ENCODE data around the gene APEX1.
A peak's percentile ranks its signal among the peaks of the same experiment; 100 is the strongest.

APEX1 gene

DNA sequence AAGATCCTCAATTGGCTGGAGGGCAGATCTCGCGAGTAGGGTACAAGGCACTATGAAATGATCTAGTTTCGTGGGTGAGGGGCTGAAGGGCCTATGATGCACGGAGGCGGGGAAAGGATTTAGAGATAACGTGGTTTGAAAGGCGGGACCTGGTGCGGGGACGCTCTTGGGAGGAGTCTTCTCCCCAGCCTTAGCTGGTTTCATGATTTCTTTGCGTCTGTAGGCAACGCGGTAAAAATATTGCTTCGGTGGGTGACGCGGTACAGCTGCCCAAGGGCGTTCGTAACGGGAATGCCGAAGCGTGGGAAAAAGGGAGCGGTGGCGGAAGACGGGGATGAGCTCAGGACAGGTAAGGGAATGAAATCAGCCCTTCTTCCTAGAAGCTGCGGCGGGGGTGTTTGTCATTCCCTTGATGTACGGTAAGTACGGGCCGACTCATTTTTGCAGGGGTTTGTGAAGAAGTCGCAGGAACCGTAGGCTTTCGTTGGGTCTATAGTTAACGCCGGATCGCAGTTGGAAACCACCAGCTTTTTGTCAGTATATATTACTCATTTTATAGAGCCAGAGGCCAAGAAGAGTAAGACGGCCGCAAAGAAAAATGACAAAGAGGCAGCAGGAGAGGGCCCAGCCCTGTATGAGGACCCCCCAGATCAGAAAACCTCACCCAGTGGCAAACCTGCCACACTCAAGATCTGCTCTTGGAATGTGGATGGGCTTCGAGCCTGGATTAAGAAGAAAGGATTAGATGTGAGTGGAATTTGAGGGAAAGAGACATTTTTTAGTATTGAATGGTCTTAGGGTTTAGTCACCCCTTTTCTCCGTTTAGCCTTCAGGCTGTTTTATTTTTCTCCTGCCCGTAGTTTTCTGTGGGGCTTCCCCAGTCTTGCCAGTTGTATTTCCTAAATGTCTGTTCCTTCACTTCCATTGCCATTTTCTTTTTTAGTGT is 602 bp downstream of the APEX1 start:
- Histone ChIP-seq H3K4me2 (ENCODE audit: insufficient read depth, low read length) (peak overlapping the region; percentile 88), H3K4me1 (ENCODE audit: insufficient read depth, low read length) (peaks cover 61% of the 10 kb centered on the region), H4K20me1 (ENCODE audit: insufficient read depth, low read length) (peaks cover 23% of the 10 kb centered on the region), H3K4me3 (ENCODE audit: low read depth in 1 of 2, low read length in 2 of 2) (peak overlapping the region; percentile 67 to 86), H3K79me2 (ENCODE audit: insufficient read depth, low read length) (peaks cover 82% of the 10 kb centered on the region), H2AFZ (ENCODE audit: low read depth, low read length) (peak overlapping the region; percentile 95), H3K36me3 (ENCODE audit: insufficient read depth, low read length) (peaks cover 72% of the 10 kb centered on the region), H3K27ac (ENCODE audit: low read length) (peak overlapping the region; percentile 99), H3K9ac (ENCODE audit: low read depth, low read length) (peak overlapping the region; percentile 84), H3K9me3 (ENCODE audit: insufficient read depth, low read length, severe bottlenecking) (no peaks in the 10 kb centered on the region), H3K27me3 (ENCODE audit: insufficient read depth, low read length, poor library complexity) (no peaks in the 10 kb centered on the region)
- DNase-seq (no peak), ATAC-seq (ENCODE audit: insufficient read depth, low read depth) (peak; percentile 67)
- TF ChIP-seq, protein P1, sequence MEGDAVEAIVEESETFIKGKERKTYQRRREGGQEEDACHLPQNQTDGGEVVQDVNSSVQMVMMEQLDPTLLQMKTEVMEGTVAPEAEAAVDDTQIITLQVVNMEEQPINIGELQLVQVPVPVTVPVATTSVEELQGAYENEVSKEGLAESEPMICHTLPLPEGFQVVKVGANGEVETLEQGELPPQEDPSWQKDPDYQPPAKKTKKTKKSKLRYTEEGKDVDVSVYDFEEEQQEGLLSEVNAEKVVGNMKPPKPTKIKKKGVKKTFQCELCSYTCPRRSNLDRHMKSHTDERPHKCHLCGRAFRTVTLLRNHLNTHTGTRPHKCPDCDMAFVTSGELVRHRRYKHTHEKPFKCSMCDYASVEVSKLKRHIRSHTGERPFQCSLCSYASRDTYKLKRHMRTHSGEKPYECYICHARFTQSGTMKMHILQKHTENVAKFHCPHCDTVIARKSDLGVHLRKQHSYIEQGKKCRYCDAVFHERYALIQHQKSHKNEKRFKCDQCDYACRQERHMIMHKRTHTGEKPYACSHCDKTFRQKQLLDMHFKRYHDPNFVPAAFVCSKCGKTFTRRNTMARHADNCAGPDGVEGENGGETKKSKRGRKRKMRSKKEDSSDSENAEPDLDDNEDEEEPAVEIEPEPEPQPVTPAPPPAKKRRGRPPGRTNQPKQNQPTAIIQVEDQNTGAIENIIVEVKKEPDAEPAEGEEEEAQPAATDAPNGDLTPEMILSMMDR (IDR thresholded peaks at IDR 0.05; ENCODE audit: borderline replicate concordance, extremely low read depth, low read length, poor library complexity, severe bottlenecking): no peak
- no peak for TF ChIP-seq EZH2 (IDR thresholded peaks at IDR 0.05; ENCODE audit: borderline replicate concordance, low read depth, low read length, severe bottlenecking)

DNA sequence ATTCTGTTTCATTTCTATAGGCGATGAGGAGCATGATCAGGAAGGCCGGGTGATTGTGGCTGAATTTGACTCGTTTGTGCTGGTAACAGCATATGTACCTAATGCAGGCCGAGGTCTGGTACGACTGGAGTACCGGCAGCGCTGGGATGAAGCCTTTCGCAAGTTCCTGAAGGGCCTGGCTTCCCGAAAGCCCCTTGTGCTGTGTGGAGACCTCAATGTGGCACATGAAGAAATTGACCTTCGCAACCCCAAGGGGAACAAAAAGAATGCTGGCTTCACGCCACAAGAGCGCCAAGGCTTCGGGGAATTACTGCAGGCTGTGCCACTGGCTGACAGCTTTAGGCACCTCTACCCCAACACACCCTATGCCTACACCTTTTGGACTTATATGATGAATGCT is 1.9 kb downstream of the APEX1 start:
- peaks cover 27% of the 10 kb centered on the region for H4K20me1 ChIP-seq (ENCODE audit: insufficient read depth, low read length)
- H3K9ac ChIP-seq (ENCODE audit: low read depth, low read length): peak overlapping the region; percentile 84; the same call in 1 of the 2 replicates
- TF ChIP-seq, protein P1 (IDR thresholded peaks at IDR 0.05; ENCODE audit: borderline replicate concordance, extremely low read depth, low read length, poor library complexity, severe bottlenecking): no peak
- no peak for TF ChIP-seq EZH2 (IDR thresholded peaks at IDR 0.05; ENCODE audit: borderline replicate concordance, low read depth, low read length, severe bottlenecking)
- DNase-seq: no peak
- H3K9me3 ChIP-seq (ENCODE audit: insufficient read depth, low read length, severe bottlenecking): no peaks in the 10 kb centered on the region
- ATAC-seq (ENCODE audit: insufficient read depth, low read depth): no peak
- H3K36me3 ChIP-seq (ENCODE audit: insufficient read depth, low read length): peaks cover 64% of the 10 kb centered on the region
- H2AFZ ChIP-seq (ENCODE audit: low read depth, low read length): no peak overlapping the region
- H3K27ac ChIP-seq (ENCODE audit: low read length): no peak overlapping the region; the same call in 1 of the 2 replicates
- H3K4me3 ChIP-seq (ENCODE audit: low read depth in 1 of 2, low read length in 2 of 2): peak overlapping the region in 1 of 2 experiments; percentile 86; a peak in 2 of 4 replicates
- H3K4me1 ChIP-seq (ENCODE audit: insufficient read depth, low read length): peaks cover 64% of the 10 kb centered on the region
- H3K27me3 ChIP-seq (ENCODE audit: insufficient read depth, low read length, poor library complexity): no peaks in the 10 kb centered on the region
- peak overlapping the region; percentile 88 for H3K4me2 ChIP-seq (ENCODE audit: insufficient read depth, low read length)
- peaks cover 88% of the 10 kb centered on the region for H3K79me2 ChIP-seq (ENCODE audit: insufficient read depth, low read length)

DNA sequence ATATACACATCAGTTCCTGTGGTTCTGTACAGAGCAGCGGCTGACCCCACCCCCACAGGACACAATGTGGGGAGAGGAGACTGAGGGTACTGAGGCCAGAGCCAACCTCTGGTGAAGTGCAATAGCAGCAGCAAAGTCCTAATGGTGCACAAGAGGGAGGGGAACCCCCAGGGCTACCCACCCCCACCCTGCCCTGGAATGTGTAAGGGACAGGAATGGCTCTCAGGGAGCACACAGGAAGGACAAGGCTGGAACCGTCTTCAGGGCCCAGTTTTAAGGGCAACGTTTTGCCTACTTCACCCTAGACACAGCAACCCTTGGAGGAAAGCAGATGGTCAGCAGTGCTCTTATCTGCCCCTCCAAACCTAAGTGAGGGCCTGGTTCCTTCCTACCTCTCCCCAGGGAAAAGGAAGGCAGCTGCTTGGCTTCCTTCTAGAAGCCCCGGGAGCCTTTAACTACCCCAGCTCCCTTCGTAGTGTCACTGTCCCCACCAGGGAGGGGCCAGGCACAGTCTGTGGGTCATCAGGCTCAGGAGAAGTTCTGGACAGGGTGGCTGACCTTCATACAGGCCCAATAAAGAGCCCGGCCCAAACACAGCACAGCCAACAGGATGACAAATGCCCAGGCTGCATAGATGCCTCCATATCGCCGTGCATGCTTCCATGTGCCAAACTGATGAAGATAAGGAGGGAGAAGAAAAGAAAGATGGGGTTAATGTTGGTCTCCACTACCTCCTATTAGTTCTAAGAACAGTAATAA is 3.2 kb downstream of the APEX1 start:
- Histone ChIP-seq H3K27ac (ENCODE audit: low read length) (no peak overlapping the region), H3K4me3 (ENCODE audit: low read depth in 1 of 2, low read length in 2 of 2) (no peak overlapping the region), H3K79me2 (ENCODE audit: insufficient read depth, low read length) (peaks cover 78% of the 10 kb centered on the region), H4K20me1 (ENCODE audit: insufficient read depth, low read length) (peaks cover 27% of the 10 kb centered on the region), H3K4me1 (ENCODE audit: insufficient read depth, low read length) (peaks cover 68% of the 10 kb centered on the region), H3K4me2 (ENCODE audit: insufficient read depth, low read length) (no peak overlapping the region), H3K9me3 (ENCODE audit: insufficient read depth, low read length, severe bottlenecking) (no peaks in the 10 kb centered on the region), H2AFZ (ENCODE audit: low read depth, low read length) (no peak overlapping the region), H3K27me3 (ENCODE audit: insufficient read depth, low read length, poor library complexity) (no peaks in the 10 kb centered on the region), H3K36me3 (ENCODE audit: insufficient read depth, low read length) (peaks cover 53% of the 10 kb centered on the region), H3K9ac (ENCODE audit: low read depth, low read length) (no peak overlapping the region)
- ATAC-seq (ENCODE audit: insufficient read depth, low read depth) (no peak), DNase-seq (no peak)
- TF ChIP-seq EZH2 (IDR thresholded peaks at IDR 0.05; ENCODE audit: borderline replicate concordance, low read depth, low read length, severe bottlenecking): no peak
- TF ChIP-seq, protein P1 (IDR thresholded peaks at IDR 0.05; ENCODE audit: borderline replicate concordance, extremely low read depth, low read length, poor library complexity, severe bottlenecking): no peak
